Peyer's patch (tissue), 4 donors: Measurements from ENCODE around the gene ZNFX1. TPM values are rescaled to one million over a fixed set of nuclear protein-coding genes. Genes with fewer than 3 reads are reported as not detected.

Experiments used
- DNase-seq, 3 donors: peaks; one replicate each; pipeline ENCODE4 v3.0.0-alpha.2; 2017 to 2019
- H3K27ac ChIP-seq, 4 donors: fragments of 200-600 bp; sonication (generic); one replicate each; pipeline ENCODE4 v1.5.1; 2016 to 2019
- H3K27me3 ChIP-seq, 2 donors: fragments of 200-600 bp; sonication (generic); one replicate each; pipeline ENCODE4 v1.5.1; 2019
- H3K36me3 ChIP-seq, 3 donors: fragments of 200-600 bp; sonication (generic); one replicate each; pipeline ENCODE4 v1.5.1; 2016 to 2019
- H3K4me1 ChIP-seq, 4 donors: fragments of 200-600 bp; sonication (generic); one replicate each; pipeline ENCODE4 v1.5.1; 2016 to 2019
- H3K4me3 ChIP-seq, 4 donors: fragments of 200-600 bp; sonication (generic); 1 replicate in 3 of 4; 2 replicates in 1 of 4; pipeline ENCODE4 v1.5.1; 2016 to 2019; ENCODE audit warnings: mild to moderate bottlenecking in 1 of 4
- H3K9me3 ChIP-seq, 4 donors: fragments of 200-600 bp; sonication (generic); one replicate each; pipeline ENCODE4 v1.5.1; 2016 to 2019; ENCODE audit warnings: mild to moderate bottlenecking in 1 of 4
- CTCF ChIP-seq, 6 experiments: fragments of 450-650 bp in 4 of 6; fragments of 200-600 bp in 2 of 6; sonication (generic) in 1 of 6; IDR thresholded peaks; one replicate each; pipeline ENCODE4 v1.5.1; 2017 to 2019; ENCODE audit warnings: antibody characterized with exemption in 6 of 6, mild to moderate bottlenecking in 3 of 6, moderate library complexity in 1 of 6
- POLR2A ChIP-seq, 2 donors: fragments of 450-650 bp; IDR thresholded peaks; one replicate each; pipeline ENCODE4 v1.5.1; 2017; ENCODE audit warnings: antibody characterized with exemption in 2 of 2, mild to moderate bottlenecking in 2 of 2, moderate library complexity in 2 of 2
- total RNA-seq, 4 donors: library from RNA; depleted of rRNA; stranded (reverse); fragments of >200 nt; gene quantifications; one replicate each; pipeline ENCODE4 v1.1.0, GENCODE V29; 2016

ZNFX1 gene
- total RNA-seq, 4 donors from 2014 or later, result 33.4 to 40.3 (median 36.4) TPM

GRCh38 chr20:49270736-49271135 lies 7.1 kb downstream of the ZNFX1 start:
- no peak overlapping the region for H3K4me3 ChIP-seq
- TF ChIP-seq POLR2A (IDR thresholded peaks at IDR 0.05), result no peak
- no peak for TF ChIP-seq CTCF (IDR thresholded peaks at IDR 0.05)
- H3K27ac ChIP-seq, result peak overlapping the region in 1 of 4 donors; percentile 1
- peaks cover 0 to 64% (median 0%) of the 10 kb centered on the region in 3 donors for H3K36me3 ChIP-seq
- peaks cover 0 to 45% (median 0%) of the 10 kb centered on the region in 4 donors for H3K4me1 ChIP-seq
- H3K27me3 ChIP-seq, result no peaks in the 10 kb centered on the region
- no peaks in the 10 kb centered on the region for H3K9me3 ChIP-seq
- DNase-seq, result no peak

- Histone ChIP-seq H3K36me3 (peaks cover 0 to 66% (median 0%) of the 10 kb centered on the region in 3 donors), H3K9me3 (no peaks in the 10 kb centered on the region), H3K27me3 (no peaks in the 10 kb centered on the region), H3K4me1 (peaks cover 0 to 39% (median 0%) of the 10 kb centered on the region in 4 donors), H3K27ac (peak overlapping the region in 1 of 4 donors; percentile 1), H3K4me3 (peak overlapping the region in 1 of 4 donors; percentile 15)
- no peak for TF ChIP-seq POLR2A (IDR thresholded peaks at IDR 0.05)
- TF ChIP-seq CTCF (IDR thresholded peaks at IDR 0.05), result no peak
- DNase-seq, result no peak
Observed at GRCh38 chr20:49270177-49270576, 7.7 kb downstream of the ZNFX1 start.

GRCh38 chr20:49268600-49269365 lies 9.1 kb downstream of the ZNFX1 start:
- peak overlapping the region in 1 of 4 donors; percentile 2 for H3K4me3 ChIP-seq
- H3K36me3 ChIP-seq, result peaks cover 0 to 76% (median 0%) of the 10 kb centered on the region in 3 donors
- H3K27ac ChIP-seq, result no peak overlapping the region

GRCh38 chr20:49267327-49267726 lies 10.5 kb downstream of the ZNFX1 start:
- peaks cover 0 to 76% (median 4%) of the 10 kb centered on the region in 3 donors for H3K36me3 ChIP-seq
- H3K27me3 ChIP-seq, result no peaks in the 10 kb centered on the region
- peak overlapping the region in 2 of 4 donors; percentile 18 to 44 for H3K27ac ChIP-seq
- peak overlapping the region in 1 of 4 donors; percentile 1 for H3K4me3 ChIP-seq
- no peaks in the 10 kb centered on the region for H3K9me3 ChIP-seq
- DNase-seq, result no peak
- TF ChIP-seq CTCF (IDR thresholded peaks at IDR 0.05) (no peak), POLR2A (IDR thresholded peaks at IDR 0.05) (no peak)
- H3K4me1 ChIP-seq, result peaks cover 0 to 28% (median 0%) of the 10 kb centered on the region in 4 donors

More at GRCh38 chr20:49268600-49269365, 9.1 kb downstream of the ZNFX1 start:
- Histone ChIP-seq H3K9me3 (no peaks in the 10 kb centered on the region), H3K27me3 (no peaks in the 10 kb centered on the region), H3K4me1 (peaks cover 0 to 39% (median 0%) of the 10 kb centered on the region in 4 donors)
- DNase-seq, result no peak
- TF ChIP-seq POLR2A (IDR thresholded peaks at IDR 0.05) (no peak), CTCF (IDR thresholded peaks at IDR 0.05) (no peak)

- Histone ChIP-seq H3K4me1 (peaks cover 0 to 8% (median 0%) of the 10 kb centered on the region in 4 donors), H3K4me3 (no peak overlapping the region), H3K36me3 (peaks cover 0 to 81% (median 4%) of the 10 kb centered on the region in 3 donors), H3K27me3 (no peaks in the 10 kb centered on the region), H3K27ac (no peak overlapping the region), H3K9me3 (no peaks in the 10 kb centered on the region)
- TF ChIP-seq CTCF (IDR thresholded peaks at IDR 0.05), result no peak
- TF ChIP-seq POLR2A (IDR thresholded peaks at IDR 0.05), result no peak
- no peak for DNase-seq
Observed at GRCh38 chr20:49262444-49262843, 15.4 kb downstream of the ZNFX1 start.
